Neuron (in vitro differentiated cells): ENCODE measurements around the gene TMEM18.
"Not testable (repeated sequence)": the region's sequence is repeated elsewhere in the genome, so short reads cannot be mapped to it uniquely, and the experiment has no call there.

Experiments
- H2AFZ ChIP-seq: one replicate; pipeline ENCODE4 v1.6.1; 2013; ENCODE audit warnings: low read depth, mild to moderate bottlenecking, inconsistent platforms, low read length, moderate library complexity
- H3K27me3 ChIP-seq: one replicate; pipeline ENCODE4 v1.6.1; 2013; ENCODE audit warnings: low read length; ENCODE audit not compliant: insufficient read depth
- H3K36me3 ChIP-seq: one replicate; pipeline ENCODE4 v1.6.1; 2013; ENCODE audit warnings: low read length; ENCODE audit not compliant: insufficient read depth
- H3K4me1 ChIP-seq: one replicate; pipeline ENCODE4 v1.6.1; 2013; ENCODE audit warnings: low read length; ENCODE audit not compliant: insufficient read depth
- H3K4me3 ChIP-seq: 2 replicates; pipeline ENCODE4 v1.5.1; 2013; ENCODE audit warnings: mild to moderate bottlenecking, low read length, moderate library complexity
- H3K9me3 ChIP-seq: one replicate; pipeline ENCODE4 v1.6.1; 2013; ENCODE audit warnings: low read length

TMEM18 gene

DNA sequence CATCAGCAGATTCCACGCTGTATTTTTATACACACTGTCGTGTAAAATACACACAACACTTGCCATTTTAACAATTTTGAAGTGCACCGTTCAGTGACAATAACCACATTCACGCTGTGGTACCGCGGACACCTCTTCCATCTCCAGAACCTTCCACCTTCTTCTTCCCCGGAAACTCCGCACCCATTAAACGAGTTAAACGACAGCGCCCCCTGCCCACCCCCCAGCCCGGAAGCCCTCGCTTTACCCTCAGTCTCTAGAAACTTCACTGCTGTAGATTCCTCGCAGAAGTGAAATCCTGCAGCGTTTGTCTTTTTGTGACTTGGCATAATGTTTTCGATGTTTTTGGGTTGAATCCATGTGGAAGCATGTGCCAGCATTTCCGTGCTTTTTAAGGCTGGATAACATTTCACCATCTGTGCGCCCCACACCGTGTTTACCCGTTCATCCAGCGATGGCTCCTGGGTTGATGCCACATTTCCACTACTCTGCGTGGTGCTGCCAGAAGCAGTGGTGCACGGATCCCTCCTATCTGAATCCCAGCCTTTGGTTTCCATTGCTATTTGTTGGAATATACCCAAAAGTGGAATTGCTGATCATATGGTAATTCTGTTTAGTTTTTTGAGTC is 32.0 kb upstream of the TMEM18 start:
- H3K4me1 ChIP-seq, result no peaks in the 10 kb centered on the region
- H3K27me3 ChIP-seq, result peaks cover 7% of the 10 kb centered on the region
- no peak overlapping the region for H3K4me3 ChIP-seq
- H3K36me3 ChIP-seq, result no peaks in the 10 kb centered on the region
- no peaks in the 10 kb centered on the region for H3K9me3 ChIP-seq
- H2AFZ ChIP-seq, result no peak overlapping the region

DNA sequence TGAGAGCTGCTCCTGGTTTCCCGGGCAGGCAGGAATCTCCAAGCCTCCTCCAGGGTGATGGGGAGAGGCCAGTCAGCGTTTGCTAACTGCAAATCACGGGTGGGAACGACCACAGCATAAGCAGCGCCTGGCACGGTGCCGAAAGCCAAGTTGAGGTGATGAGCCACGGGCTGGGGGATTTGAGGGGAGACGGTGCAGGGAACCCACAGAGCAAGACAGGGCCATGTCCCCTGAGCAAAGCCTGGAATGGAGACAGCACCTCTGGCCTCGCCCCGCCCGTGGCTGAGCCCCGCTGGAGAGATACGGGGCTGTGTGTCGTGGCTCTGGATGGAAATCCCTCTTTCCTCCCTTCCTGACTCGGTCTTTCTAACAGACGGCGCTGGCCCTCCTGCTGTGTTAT is 31.5 kb upstream of the TMEM18 start:
- H3K4me3 ChIP-seq, result no peak overlapping the region
- peaks cover 7% of the 10 kb centered on the region for H3K27me3 ChIP-seq
- no peaks in the 10 kb centered on the region for H3K9me3 ChIP-seq
- H3K36me3 ChIP-seq, result no peaks in the 10 kb centered on the region
- no peak overlapping the region for H2AFZ ChIP-seq
- no peaks in the 10 kb centered on the region for H3K4me1 ChIP-seq

DNA sequence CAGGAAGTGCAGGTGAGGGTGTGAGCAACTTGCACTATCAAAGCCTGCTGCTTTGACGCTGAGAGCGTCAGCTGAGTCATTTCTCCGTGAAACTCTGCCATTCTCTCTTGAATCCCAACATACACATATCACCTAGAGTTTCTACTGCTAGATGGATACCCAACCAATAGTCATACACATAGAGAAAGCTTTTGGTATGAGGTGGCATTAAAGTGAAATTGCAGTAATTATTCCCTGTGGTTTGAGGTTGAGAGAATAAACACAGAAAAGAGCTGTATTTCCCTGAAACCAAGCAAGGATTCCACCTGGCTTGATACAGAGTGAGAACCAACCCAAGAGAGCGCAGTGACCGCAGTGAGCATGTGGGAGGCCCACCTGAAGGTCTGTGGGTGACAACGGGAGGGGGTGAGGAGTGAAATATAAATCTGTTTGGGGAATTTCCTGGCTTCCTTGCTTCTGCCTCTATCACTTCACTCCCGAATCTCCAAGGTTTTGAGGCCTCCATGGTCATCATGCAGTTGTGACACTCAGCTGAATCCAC is 28.8 kb upstream of the TMEM18 start:
- Histone ChIP-seq H3K27me3 (peaks cover 7% of the 10 kb centered on the region), H3K36me3 (no peaks in the 10 kb centered on the region), H3K4me3 (no peak overlapping the region), H2AFZ (no peak overlapping the region), H3K4me1 (no peaks in the 10 kb centered on the region), H3K9me3 (no peaks in the 10 kb centered on the region)

DNA sequence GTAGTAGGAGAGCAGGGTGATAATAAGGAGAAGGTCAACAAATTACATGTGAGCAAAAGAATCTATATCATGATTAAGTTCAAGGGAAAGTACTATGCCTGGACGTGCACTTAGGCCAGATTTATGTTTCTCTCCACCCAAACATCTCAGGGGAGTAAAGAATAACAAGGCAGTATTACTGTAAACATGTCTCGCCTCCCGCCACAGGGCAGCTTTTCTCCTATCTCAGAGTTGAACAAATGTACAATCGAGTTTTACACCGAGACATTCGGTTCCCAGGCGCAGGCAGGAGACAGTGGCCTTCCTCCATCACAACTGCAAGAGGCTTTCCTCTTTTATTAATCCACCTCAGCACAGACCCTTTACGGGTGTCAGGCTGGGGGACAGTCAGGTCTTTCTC is 25.6 kb upstream of the TMEM18 start:
- not testable (repeated sequence) for H3K4me3 ChIP-seq, H3K4me1 ChIP-seq, H3K9me3 ChIP-seq, H2AFZ ChIP-seq, H3K27me3 ChIP-seq, H3K36me3 ChIP-seq

DNA sequence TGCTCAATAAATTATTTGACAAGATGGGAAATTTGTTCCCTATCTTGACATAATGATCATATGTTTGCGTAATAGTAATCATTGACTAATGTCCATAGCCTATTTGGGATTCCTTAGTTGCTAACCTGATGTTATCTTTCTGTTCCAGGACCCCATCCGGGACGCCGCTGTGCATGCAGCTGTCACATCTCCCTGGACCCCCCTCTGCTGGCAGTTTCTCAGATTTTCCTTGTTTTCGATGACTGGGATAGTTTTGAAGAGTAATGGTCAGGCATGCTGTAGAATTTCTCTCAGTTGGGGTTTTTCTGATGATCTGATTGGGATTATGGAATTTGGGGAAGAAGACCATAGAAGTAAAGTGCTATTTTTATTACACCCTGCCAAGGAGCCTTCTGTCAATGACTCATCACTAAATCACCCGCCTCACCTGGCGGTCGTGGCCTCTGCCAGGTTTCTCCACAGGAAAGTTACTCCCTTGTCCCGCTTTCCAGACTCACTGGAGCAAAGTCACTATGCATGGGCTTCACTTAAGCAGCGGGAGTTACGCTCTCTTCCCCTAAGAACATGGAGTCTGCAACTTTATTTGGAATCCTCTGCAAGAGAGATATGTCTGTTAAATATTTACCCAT is 19.9 kb upstream of the TMEM18 start:
- no peak overlapping the region for H2AFZ ChIP-seq
- no peaks in the 10 kb centered on the region for H3K4me1 ChIP-seq
- no peaks in the 10 kb centered on the region for H3K9me3 ChIP-seq
- no peaks in the 10 kb centered on the region for H3K27me3 ChIP-seq
- no peaks in the 10 kb centered on the region for H3K36me3 ChIP-seq
- H3K4me3 ChIP-seq, result no peak overlapping the region

DNA sequence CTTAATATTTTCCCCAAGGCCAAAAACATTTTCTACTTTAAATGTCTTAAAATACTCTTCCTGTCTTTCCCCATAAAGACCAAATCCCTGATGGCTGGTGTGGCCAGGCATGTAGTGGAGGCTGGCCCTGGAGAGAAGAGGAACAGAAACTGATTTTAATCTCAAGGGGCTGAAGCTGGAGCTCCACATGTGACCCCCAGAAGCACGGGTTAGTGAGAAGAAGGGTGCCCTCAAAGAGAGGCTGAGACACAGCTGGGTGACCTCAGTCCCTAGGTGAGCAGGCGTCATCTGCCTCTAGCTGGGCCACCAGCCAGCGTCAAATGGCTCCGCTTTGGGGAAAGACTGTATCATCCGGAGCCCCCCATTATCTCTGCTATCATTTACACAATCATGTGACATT is 19.3 kb upstream of the TMEM18 start:
- no peak overlapping the region for H3K4me3 ChIP-seq
- no peaks in the 10 kb centered on the region for H3K4me1 ChIP-seq
- no peaks in the 10 kb centered on the region for H3K27me3 ChIP-seq
- no peaks in the 10 kb centered on the region for H3K9me3 ChIP-seq
- no peak overlapping the region for H2AFZ ChIP-seq
- H3K36me3 ChIP-seq, result no peaks in the 10 kb centered on the region

DNA sequence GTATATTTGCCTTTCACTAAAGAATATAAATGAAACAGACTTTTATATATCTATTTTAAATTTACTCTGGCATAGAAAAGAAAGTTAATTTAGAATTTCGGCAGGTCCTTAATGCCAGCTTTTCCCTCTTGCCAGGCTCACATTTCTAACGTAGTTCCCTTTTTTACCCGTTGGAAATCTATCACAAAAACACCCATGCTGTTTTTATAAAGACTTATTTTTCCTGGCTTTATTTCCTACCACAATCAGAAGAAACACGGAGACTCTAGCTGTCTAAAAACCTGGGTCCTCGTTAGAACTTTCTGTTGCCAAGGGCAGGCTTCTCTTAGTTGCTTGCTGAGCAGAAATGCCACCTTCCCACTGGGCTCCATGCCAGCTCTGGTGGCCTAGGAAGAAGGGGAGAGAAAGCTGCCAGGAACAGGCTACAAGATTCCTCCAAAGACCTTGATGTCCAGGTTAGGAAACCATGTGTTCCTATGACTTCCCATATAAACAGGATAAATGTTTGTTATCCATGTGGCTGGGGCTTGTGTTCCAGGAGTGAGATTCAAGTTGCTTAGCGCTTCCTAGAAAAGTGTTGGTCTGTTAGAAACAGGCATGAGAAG is 17.8 kb upstream of the TMEM18 start:
- H2AFZ ChIP-seq, result no peak overlapping the region
- H3K4me3 ChIP-seq, result no peak overlapping the region
- H3K9me3 ChIP-seq, result no peaks in the 10 kb centered on the region
- no peaks in the 10 kb centered on the region for H3K27me3 ChIP-seq
- H3K36me3 ChIP-seq, result no peaks in the 10 kb centered on the region
- no peaks in the 10 kb centered on the region for H3K4me1 ChIP-seq

DNA sequence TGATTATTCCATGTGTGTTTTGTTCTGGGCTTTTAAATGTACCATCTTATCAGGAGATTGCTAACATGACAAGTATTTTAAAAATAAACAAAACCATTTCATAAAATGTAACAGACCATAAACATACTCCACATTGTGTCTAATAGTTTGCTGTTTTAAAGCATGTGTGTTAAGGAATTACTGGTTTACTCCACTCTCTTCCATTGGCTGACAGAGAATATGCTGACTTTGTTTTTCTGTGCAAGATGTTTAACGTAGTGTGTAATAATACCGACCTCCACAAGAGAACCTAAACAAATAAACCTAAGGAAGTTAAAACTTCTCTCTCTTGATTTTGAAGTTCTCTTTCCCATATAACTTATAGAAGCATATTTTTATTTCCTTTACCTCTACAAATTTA is 17.0 kb upstream of the TMEM18 start:
- Histone ChIP-seq H3K4me3 (no peak overlapping the region), H2AFZ (no peak overlapping the region), H3K36me3 (no peaks in the 10 kb centered on the region), H3K4me1 (no peaks in the 10 kb centered on the region), H3K9me3 (no peaks in the 10 kb centered on the region), H3K27me3 (no peaks in the 10 kb centered on the region)

DNA sequence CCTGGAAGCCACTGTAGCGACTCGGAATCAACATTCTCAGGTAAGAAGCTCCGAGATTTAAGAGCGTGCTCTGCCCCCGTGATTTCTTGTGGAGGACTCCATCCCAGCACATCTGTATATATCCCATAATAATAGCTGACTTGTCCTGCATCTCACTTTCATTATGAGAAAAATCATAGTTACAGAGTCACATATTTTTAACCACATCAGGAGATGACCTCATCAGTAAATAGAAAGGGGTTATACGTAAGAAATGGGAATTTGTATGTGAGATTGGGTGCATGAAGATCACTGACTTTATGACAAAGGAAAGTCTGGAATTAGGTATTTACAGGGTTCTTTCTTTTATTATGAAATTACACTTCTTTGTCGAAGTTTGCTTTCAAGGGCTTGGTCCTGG is 16.4 kb upstream of the TMEM18 start:
- Histone ChIP-seq H2AFZ (no peak overlapping the region), H3K27me3 (no peaks in the 10 kb centered on the region)

DNA sequence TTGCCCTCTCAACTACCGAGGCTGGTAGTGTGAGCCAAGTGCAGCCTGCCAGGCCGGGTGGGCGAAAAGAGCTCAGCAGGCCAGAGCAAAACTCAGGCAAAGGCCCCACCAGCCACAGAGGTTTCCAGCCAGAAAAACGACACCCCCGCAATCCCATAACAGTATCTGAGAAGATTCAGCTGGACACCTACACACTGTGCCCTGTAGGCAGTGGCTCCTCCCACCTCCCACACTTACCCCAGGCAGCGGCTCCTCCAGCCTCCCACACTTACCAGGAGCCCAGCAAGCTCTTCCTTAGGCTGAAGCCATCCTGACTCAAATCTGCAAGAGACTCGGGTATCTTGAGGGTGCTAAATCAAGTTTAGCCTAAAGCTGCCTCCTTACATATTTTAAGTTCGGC is 15.6 kb upstream of the TMEM18 start:
- Histone ChIP-seq H3K9me3 (no peaks in the 10 kb centered on the region), H3K4me1 (no peaks in the 10 kb centered on the region), H3K4me3 (no peak overlapping the region), H3K36me3 (no peaks in the 10 kb centered on the region), H3K27me3 (no peaks in the 10 kb centered on the region), H2AFZ (no peak overlapping the region)

More for the DNA sequence above, 16.4 kb upstream of the TMEM18 start:
- no peaks in the 10 kb centered on the region for H3K9me3 ChIP-seq
- H3K36me3 ChIP-seq, result no peaks in the 10 kb centered on the region
- no peaks in the 10 kb centered on the region for H3K4me1 ChIP-seq
- H3K4me3 ChIP-seq, result no peak overlapping the region

DNA sequence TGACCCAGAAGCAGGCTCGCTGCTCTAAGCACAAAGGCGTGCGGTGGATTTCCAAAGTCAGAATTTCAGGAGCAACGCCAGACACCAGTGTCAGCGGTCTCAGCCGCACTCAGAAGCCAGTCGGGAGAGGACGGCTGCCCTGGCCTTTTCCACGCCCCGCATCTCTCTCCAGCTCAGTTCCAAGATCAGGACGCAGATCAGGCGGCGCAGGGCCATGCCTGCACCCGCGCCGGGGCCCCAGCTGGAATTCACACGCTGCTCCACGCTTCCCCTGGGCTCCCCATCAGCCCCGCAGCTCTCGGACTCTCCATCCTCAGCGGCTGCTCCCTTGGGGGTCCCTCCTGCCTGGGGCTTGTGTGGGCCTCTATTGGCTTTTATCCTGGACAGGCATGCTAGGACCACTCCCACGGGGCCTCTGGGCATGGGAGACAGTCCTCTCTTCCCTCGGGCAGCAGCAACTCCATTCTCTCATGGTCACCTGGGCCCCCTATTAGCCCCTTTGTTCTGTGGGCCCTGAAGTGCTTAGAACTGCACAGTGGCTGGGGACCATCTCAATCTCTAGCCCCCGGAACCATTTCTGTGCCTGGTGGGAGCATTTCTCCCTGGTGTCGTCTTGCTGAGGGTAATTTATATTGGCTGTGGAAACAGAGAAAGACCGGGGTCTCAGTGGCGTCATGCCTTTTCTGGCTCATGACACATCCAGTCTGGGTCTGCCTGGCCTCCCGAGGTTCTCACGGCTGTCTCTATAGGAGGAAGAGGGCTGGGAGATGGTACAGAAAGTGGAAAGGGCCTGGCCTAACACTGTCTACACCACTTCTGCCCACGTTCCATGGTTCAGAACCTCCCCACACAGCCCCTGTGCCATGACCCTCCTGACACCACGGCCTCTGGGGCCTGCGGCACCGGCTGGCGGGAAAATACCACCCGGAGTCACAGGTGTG is 14.9 kb upstream of the TMEM18 start:
- H3K4me1 ChIP-seq, result no peaks in the 10 kb centered on the region
- no peaks in the 10 kb centered on the region for H3K9me3 ChIP-seq
- H3K4me3 ChIP-seq, result no peak overlapping the region

DNA sequence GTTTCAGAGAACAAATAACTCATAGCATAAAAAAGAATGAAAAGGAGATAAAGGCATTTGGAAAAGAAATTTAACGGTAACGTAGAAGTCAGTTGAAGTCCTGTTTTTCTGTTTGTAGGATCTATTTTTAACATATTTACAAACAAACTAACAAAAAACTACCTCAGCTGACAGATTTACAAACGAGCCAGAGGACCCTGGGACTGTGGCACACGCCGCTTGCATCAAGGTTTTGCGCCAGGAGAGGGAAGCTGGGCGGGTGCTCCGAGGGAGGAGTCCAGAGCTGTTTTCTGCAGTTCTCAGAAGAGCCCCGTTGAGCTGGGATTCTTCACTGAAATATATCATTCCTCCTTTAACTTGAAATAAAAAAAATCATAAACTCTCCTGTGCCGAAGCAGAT is 13.6 kb upstream of the TMEM18 start:
- H3K9me3 ChIP-seq, result peaks cover 3% of the 10 kb centered on the region
- H3K4me3 ChIP-seq, result no peak overlapping the region
- H2AFZ ChIP-seq, result no peak overlapping the region
- no peaks in the 10 kb centered on the region for H3K4me1 ChIP-seq
- no peaks in the 10 kb centered on the region for H3K36me3 ChIP-seq
- H3K27me3 ChIP-seq, result no peaks in the 10 kb centered on the region

More for the DNA sequence above, 14.9 kb upstream of the TMEM18 start:
- Histone ChIP-seq H3K36me3 (no peaks in the 10 kb centered on the region), H2AFZ (no peak overlapping the region), H3K27me3 (no peaks in the 10 kb centered on the region)
